Astrocyte of the cerebellum (primary cell): ENCODE data around the gene PON3.

Source experiments
- DNase-seq: peaks from one replicate; pipeline ENCODE4 v3.0.0-alpha.2; 2011; ENCODE audit warnings: low read depth
- H3K4me3 ChIP-seq: 2 replicates; pipeline ENCODE4 v1.5.1; 2011; ENCODE audit warnings: mild to moderate bottlenecking, low read depth, low read length, moderate library complexity
- in situ Hi-C: cut with HindIII; loops from 2 replicates; pipeline ENCODE4 v1.10.0; 2017; ENCODE audit warnings: low sequenced_read_pairs
- TF ChIP-seq, protein P1 (sequence below): IDR thresholded peaks from 2 replicates; pipeline ENCODE4 v1.5.1; 2012; ENCODE audit warnings: low read length, low read depth, moderate library complexity, mild to moderate bottlenecking; ENCODE audit errors: missing control alignments

PON3 gene

DNA sequence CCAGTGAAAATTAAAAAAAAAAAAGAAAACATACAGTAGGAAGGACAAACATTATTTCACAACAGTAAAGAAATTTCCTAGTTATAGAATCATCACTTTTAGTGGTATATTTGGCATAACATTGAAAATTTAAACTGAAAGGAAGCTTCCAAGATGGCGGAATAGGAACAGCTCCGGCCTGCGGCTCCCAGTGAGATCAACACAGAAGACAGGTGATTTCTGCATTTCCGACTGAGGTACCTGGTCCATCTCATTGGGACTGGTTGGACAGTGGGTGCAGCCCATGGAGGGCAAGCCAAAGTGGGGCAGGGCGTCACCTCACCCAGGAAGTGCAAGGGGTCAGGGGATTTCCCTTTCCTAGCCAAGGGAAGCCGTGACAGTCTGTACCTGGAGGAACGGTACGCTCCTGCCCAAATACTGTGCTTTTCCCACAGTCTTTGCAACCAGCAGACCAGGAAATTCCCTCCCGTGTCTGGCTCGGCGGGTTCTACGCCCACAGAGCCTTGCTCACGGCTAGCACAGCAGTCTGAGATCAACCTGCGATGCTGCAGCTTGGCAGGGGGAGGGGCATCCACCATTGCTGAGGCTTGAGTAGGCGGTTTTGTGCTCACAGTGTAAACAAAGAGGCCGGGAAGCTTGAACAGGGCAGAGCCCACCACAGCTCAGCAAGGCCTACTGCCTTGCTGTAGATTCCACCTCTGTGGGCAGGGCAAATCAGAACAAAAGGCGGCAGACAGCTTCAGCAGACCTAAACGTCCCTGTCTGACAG lies 19.4 kb downstream of the PON3 start:
- DNase-seq, result no peak
- TF ChIP-seq, protein P1, sequence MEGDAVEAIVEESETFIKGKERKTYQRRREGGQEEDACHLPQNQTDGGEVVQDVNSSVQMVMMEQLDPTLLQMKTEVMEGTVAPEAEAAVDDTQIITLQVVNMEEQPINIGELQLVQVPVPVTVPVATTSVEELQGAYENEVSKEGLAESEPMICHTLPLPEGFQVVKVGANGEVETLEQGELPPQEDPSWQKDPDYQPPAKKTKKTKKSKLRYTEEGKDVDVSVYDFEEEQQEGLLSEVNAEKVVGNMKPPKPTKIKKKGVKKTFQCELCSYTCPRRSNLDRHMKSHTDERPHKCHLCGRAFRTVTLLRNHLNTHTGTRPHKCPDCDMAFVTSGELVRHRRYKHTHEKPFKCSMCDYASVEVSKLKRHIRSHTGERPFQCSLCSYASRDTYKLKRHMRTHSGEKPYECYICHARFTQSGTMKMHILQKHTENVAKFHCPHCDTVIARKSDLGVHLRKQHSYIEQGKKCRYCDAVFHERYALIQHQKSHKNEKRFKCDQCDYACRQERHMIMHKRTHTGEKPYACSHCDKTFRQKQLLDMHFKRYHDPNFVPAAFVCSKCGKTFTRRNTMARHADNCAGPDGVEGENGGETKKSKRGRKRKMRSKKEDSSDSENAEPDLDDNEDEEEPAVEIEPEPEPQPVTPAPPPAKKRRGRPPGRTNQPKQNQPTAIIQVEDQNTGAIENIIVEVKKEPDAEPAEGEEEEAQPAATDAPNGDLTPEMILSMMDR, result no peak
- no peak overlapping the region for H3K4me3 ChIP-seq
- in situ Hi-C loops, result no loop called here

DNA sequence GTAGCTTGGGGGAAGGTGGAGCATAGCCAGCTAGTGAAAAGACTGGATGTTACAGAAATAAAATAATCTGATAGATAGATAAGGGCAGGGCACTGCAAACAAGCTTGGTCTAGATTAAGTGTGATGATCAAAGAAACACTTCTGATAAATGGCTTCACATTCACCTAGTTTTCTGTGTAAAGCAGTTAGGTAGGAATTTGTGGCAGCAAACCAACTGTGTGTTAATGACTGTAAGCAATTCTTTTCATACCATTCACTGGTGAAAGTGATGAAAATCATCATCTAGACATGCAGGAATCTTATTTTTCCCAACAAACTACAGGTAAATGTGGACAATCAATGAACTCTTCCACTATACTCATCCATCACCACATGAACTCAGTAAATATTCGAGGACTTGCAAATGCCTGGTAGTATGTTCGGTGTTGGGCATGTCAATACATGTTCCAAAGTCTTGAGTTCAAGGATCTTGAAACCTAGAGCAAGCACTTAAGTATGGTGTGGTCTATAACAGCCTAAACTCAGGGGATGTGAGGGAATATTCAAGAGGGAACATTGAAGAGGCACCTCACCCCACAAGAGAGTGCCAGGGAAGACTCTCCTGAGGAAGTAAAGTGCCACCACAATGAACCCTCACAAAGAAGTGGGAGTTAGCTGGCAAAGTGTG lies 20.5 kb downstream of the PON3 start:
- H3K4me3 ChIP-seq, result no peak overlapping the region
- no peak for DNase-seq
- TF ChIP-seq, protein P1, result no peak
- in situ Hi-C loops, result no loop called here

DNA sequence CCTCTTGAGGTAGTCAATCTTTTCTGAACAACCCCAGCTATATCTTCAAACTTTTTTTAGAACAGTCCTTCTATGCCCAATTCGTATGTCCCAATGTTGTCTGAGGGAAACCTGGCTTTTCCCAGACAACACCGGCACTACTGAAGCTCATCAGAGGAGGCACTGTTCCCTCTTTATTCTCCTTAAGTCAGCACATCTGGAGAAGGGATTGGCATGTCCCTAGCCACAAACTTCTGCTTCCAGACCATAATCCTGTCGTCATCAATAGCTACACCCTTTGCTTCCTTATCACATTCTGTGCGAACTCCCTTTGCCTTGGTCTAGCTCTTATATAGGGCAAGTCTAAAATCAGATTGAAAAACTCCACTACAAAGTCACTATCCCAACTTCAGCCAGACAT lies 22.9 kb downstream of the PON3 start:
- H3K4me3 ChIP-seq, result no peak overlapping the region
- TF ChIP-seq, protein P1, result no peak
- DNase-seq, result no peak
- in situ Hi-C loops, result no loop called here

DNA sequence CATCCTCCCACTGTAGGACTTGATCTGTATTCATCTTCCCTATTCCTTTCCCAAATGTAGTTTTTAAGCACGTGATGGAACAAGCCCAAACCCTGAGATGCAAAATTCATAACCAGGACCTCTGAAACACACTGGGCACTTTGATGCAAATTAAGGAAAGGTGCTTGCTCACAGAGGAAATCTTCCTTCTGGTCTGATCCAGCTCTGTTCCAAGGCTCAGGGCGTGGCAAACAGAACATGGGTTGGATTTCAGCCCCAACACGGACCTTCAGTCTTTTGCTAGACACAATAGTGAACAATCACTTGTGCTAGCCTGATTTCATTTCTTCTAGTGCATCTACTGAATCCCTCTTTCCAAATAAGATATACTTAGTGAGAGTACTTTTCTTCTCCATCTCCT lies 27.9 kb downstream of the PON3 start:
- in situ Hi-C loops, result no loop called here
- TF ChIP-seq, protein P1, result no peak
- no peak overlapping the region for H3K4me3 ChIP-seq
- DNase-seq, result no peak

DNA sequence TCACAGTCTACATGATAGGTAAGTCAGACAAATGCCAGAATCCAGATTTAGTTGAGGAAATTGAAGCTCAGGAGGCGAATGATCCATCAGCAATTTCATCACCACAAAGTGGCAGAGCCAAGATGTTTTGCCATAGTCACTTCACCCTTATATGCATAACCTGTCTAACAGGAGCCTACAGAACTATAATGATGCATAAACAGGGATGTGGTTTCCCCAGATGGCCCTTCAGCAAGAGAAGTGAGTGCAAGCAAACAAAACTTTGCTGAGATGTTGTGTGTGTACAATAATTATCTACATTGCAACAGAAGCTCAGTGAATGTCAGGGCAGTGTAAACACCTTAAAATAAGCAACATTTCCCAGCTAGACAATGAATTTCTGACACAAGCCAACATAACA lies 28.6 kb downstream of the PON3 start:
- H3K4me3 ChIP-seq, result no peak overlapping the region
- in situ Hi-C loops, result no loop called here
- TF ChIP-seq, protein P1, result no peak
- DNase-seq, result no peak

DNA sequence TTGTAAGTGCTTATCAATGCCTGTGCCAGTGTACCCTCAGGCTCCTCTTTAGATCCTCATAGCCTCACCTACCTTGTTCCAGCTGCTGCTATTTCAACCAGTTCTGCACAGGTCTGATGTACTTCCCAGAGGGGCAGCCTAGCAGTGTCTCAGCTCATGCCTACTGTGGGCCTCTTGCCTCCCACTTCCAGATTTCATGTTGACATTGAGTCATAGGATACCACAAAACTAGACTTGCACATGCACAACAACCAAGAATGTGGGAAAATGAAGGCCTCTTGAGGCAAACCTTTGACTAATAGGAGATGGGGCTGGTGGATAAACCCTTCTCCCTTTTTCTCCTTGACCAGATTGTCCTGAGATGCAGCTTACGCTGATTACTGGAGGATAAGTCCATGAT lies 31.0 kb downstream of the PON3 start:
- DNase-seq, result no peak
- TF ChIP-seq, protein P1, result no peak
- in situ Hi-C loops, result no loop called here
- no peak overlapping the region for H3K4me3 ChIP-seq
